Panc1 (cell line): ENCODE results near the gene ZNF33B.

ENCODE experiments used
- CTCF ChIP-seq: fragments of 450-650 bp; IDR thresholded peaks from 2 replicates; pipeline ENCODE4 v1.5.1; 2017; ENCODE audit warnings: mild to moderate bottlenecking
- POLR2AphosphoS5 ChIP-seq: IDR thresholded peaks from 2 replicates; pipeline ENCODE4 v1.6.1; 2012; ENCODE audit warnings: mild to moderate bottlenecking, low read depth, low read length, moderate library complexity
- TCF7L2 ChIP-seq: IDR thresholded peaks from 2 replicates; pipeline ENCODE4 v1.6.1; 2011; ENCODE audit warnings: mild to moderate bottlenecking, low read depth, low read length, inconsistent platforms
- TF ChIP-seq, protein P1 (sequence below), 2 experiments: IDR thresholded peaks; 2 replicates each; pipeline ENCODE4 v1.6.1; 2011 to 2012; ENCODE audit warnings: low read depth in 2 of 2, control low read depth in 1 of 2, low read length in 1 of 2, mild to moderate bottlenecking in 1 of 2, moderate library complexity in 1 of 2; ENCODE audit not compliant: insufficient read depth in 1 of 2

DNA sequence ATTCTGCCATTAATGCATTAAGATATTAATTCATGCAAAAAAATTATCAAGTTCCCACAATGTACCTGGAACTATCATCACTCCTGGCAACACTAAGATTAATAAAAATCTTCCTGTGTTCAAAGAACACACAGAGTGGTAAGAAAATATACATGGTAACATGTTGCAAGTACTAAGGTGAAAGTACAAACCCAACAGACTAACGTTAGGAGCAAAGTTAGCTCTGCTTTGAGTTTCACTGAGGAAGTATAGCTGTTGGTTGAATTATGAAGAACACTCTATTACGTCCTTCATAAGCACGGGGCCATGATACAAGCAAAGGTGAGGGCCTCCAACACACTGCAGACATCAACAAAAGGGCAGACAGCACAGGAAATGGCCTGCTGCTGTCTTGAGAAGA, 5.8 kb downstream of the ZNF33B start:
- TF ChIP-seq POLR2AphosphoS5 (no peak), CTCF (no peak), TCF7L2 (no peak)
- TF ChIP-seq, protein P1, sequence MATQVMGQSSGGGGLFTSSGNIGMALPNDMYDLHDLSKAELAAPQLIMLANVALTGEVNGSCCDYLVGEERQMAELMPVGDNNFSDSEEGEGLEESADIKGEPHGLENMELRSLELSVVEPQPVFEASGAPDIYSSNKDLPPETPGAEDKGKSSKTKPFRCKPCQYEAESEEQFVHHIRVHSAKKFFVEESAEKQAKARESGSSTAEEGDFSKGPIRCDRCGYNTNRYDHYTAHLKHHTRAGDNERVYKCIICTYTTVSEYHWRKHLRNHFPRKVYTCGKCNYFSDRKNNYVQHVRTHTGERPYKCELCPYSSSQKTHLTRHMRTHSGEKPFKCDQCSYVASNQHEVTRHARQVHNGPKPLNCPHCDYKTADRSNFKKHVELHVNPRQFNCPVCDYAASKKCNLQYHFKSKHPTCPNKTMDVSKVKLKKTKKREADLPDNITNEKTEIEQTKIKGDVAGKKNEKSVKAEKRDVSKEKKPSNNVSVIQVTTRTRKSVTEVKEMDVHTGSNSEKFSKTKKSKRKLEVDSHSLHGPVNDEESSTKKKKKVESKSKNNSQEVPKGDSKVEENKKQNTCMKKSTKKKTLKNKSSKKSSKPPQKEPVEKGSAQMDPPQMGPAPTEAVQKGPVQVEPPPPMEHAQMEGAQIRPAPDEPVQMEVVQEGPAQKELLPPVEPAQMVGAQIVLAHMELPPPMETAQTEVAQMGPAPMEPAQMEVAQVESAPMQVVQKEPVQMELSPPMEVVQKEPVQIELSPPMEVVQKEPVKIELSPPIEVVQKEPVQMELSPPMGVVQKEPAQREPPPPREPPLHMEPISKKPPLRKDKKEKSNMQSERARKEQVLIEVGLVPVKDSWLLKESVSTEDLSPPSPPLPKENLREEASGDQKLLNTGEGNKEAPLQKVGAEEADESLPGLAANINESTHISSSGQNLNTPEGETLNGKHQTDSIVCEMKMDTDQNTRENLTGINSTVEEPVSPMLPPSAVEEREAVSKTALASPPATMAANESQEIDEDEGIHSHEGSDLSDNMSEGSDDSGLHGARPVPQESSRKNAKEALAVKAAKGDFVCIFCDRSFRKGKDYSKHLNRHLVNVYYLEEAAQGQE (IDR thresholded peaks at IDR 0.05; ENCODE audit: insufficient read depth in 1 of 2, low read depth in 2 of 2, low read length in 1 of 2): no peak
